COLO829 (cell line): ENCODE results near the gene SDC1.

Source experiments
- DNase-seq: peaks from one replicate; pipeline ENCODE4 v3.0.0; 2012; ENCODE audit warnings: low spot score

The SDC1 gene

DNA sequence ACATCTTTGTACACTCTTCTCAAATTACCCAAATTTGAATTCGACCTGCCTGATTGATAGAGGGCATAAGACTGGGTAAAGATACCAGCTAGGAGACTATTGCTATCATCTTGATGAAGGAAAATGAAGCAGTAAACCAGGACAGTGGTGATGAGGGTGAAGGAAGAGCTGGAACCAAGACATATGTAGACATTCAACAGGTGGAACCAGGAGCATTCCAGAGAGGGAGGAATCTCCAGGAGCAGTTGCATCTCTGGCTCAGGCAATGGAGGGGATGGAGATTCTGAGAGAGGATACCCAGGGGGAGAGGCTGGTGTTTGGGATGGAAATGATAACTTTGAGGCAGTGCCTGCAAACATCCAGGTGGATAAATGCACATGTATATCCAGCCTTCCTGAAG, 41.6 kb downstream of the SDC1 start:
- no peak for DNase-seq

DNA sequence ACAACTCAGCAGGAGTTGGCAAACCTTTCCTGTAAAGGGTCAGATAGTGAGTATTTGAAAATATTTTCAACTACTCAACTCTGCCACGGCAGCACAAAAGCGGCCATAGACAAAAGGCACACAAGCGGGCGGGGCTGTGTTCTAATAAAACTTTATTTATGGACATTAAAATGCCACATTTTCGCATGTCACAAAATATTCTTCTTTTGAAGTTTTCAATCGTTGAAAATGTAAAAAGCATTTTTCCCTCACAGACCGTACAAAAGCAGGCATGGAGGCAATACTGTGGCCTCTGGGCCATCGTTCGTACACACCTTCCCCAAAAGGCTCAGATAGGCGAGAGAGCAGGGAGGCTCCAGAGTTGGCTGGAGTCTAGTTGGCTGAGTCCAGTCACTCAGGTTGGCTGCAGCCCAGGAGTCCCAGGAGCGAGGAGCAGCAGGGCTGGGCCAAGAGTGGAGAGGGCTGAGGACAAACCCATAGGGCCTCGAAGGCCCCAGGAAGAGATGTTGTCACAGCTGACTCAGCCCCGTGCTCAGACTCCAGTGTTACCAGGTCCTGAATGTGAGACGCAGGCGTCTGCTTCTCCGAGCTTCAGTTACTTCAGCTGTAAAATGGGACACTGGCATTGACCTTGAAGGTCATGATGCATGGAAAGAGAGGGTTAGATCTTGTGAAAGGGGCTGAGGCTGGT, 42.5 kb downstream of the SDC1 start:
- no peak for DNase-seq

DNA sequence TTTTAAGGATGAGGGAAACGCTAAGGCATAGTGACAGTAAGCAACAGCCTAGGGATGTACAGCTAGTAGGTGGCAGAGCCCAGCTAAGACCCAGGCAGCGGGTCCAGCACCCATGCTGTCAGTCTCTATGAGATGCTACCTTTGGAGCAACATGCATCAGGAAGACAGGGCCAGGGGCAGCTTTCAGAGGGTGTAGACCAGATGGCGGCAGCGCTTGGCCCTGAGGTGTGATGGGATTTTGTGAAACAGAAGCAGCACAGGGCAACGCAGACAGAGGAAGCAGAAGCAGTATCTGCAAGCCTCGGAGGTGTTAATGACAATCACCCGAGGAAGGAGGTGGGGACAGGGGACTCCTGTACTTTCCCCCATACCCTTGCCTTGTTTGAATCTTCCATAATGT, 43.2 kb downstream of the SDC1 start:
- DNase-seq: no peak

DNA sequence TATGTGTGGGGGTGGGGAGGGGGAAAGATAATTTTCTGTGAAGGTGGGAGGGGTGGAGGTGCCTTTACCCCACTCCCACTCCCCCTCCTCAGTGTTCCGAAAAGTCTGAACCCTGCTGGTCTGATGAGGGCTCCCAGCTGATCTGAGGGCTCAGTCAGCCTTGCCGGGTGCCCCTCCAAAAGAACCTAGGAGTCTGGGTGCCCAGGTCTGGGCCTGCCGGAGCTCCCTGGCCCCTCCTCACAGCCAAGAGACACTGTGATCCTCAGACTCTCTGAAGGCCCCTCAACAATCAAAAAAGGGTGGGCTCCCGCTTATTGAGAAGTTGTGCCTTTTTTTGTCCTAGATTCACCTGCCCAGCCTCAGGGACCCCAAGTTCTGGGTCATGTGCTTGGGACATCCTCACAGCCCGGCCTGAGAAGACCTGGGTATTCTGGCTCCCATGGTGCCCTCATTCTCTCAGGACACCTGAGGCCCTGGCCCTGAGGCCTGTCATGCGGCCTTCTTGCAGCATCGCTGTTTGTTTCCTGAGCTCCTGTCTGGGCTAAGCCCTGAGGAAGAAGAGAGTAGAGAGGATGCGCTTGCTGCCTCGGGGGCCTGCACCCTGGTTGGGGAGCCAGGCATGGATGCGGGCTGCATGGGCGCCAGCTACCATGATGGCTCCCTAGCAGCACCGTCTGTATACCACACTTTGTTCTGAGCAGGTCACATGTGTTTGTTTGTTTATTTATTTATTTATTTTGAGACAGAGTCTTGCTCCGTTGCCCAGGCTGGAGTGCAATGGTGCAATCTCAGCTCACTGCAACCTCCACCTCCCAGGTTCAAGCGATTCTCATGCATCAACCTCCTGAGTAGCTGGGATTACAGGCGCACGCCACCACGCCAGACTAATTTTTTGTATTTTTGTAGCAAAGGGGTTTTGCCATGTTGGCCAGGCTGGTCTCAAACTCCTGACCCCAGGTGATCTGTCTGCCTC, 44.0 kb downstream of the SDC1 start:
- no peak for DNase-seq

DNA sequence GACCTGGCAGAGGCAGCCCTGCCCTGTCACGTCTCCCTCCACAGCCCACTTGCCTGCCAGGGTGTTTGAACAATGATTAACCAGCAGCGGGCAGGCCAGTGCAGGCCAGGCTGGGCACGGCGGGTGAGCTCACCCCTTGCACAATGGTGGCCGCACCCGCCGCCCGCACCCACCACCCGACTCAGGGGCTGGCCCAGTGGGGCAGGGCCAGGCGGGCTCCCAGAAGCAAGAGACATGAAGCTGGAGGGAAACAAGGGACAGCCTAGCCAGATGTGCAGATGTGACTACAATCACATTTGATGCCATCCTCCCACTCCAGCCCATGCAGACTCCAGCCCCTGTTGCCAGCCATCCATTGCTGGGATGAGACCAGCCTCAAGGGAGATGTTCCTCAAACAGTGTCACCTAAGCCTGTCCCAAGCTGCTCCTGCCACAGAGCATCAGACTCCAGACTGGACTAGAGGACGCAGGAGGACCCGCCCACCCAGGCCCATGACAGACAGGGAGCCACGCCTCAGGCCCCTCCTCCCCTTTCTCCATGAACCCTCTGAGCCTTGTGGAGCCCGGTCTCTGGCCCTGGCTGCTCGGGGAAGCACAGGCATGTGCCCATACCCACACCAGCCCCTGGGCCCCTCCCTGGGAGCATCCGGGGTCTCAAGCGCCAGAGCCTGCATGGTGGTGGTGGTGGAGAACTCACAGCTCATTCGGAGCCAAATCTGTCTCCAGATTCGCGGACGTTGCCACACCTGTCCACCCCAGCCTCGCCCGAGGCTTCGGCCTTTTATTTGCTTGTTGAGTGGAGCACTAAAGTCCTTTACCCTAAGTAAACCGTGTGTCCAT, 45.0 kb downstream of the SDC1 start:
- DNase-seq: no peak

DNA sequence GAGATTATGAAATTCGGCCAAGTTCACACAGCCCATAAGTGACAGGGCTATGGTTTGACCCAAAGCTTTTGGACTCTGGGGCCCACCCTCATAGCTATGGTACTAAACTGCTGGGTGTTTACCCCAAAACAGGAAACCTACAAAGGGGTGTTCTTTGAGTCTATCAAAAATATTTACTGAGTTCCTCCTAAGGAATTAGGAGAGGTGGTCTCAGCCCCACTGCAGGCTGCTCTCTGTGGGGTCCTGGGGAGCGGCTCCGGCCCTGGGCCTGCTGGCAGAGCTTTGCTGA, 45.5 kb downstream of the SDC1 start:
- no peak for DNase-seq

DNA sequence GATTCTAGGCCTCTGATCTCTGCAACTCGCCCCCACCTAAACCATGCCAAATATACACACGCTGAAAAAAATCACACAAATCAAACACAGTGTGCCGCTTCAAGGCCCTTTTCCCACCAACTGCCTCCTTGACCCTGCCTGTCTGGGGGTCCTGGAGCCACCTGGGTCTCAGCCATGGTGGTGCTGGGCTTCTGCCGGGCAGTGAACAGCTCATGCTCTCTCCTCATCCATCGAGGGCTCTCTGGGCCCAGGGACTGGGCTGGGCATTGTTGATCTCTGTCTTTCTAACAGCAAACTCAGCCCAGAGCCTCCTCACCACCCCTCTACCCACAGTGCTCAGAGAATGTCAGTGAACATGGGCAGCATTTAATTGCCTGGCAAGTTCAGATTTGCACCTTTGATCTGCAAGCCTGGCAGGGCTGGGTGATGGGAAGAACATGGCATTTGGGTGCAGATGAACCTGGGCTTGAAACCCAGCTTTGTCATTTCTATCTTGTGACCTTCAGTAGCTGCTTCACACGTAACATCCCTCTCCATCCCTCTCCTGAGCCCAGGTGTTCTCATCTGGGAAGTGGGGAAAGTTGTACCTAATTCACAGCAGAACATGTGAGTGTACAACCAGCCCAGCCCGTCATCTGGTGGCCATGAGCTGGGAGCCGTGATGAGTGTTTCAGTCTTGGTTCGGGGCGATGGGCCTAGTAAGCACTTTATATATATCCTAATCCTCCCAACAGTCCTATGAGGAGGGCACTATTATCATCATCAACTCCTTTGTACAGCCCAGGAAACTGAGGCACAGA, 46.1 kb downstream of the SDC1 start:
- DNase-seq: no peak

DNA sequence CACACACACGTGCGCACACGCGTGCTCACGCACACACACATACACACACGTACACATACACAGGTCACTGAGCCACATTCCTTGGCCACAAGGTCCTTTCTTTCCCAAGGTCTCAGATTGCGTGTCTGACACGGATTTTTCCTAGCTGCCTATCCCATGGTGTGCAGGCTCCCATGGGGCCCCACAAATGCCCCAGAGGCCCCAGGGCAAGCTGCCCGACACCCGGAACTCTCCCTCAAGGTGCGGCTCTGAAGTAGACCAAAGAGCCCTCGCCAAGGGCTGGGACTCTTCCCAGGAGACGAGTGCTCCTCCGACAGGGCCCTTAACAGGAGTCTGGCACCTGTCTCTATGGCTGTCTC, 46.7 kb downstream of the SDC1 start:
- DNase-seq: no peak

DNA sequence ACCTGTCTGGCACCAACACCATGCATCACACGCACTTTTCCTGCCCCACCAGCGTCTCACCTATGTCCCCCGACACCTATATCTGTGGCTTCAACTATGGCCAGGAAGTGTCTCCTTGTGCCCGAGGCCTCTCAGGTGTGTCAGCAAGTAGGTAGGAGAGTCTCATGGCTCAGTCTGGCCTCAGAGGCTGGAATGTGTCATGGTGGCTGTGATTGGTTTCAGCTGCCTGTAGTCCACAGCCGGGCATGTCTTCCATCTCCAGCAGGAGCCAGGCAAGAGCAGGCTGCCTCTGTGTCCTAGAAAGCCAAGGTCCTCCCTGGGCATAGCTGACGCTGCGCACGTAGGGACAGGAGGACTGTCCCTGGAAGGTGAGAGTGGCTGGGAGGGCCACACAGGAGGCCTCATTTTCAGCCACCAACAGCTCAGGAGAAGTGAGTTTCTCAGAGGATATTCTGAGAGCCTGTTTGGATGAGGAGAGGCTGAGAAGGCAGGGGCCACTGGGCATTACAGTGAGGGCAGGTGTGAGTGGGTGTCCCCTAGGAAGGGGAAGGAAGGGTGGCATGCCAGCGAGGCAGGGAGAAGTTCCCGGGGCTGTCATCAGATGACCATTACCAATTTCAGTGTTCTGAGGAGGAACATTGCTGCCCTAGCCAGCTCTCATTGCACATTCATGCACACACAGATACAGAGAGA, 47.2 kb downstream of the SDC1 start:
- DNase-seq: no peak

DNA sequence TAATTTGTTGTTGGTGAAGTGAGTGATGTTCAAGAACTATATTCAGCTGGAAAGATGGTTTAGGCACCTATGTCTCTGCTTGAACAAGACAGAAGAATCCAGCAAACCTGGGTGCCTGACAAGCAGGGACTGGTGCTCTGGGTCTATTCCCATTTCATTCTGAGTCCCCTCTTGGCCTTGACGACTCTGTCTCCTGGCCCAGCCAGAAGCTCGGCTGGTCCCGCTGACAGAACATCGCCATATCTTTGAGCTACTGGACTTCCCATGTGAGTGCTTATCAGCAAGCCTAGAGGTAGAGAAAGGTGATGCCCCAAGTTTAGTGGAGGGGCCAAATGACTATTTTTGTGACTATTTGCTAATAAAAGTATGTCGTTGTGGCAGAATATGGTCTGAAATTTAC, 48.2 kb downstream of the SDC1 start:
- DNase-seq: no peak

DNA sequence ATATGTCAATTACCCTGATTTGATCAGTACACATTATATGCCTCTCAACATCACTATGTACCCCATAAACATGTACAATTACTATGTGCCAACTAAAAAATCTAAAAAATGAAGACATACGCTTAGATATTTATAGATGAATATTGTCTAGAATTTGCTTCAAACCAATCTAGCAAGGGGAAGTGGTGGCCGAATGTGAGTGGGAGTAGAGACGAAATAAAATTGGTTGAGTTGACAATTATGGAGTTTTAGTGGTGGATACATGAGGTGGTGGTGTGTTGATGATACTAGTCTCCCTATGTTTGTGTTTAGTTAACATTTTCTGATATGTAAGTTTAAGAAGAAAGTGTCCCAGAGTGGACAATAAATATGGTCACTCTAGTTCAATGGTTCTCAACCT, 49.0 kb downstream of the SDC1 start:
- DNase-seq: no peak

DNA sequence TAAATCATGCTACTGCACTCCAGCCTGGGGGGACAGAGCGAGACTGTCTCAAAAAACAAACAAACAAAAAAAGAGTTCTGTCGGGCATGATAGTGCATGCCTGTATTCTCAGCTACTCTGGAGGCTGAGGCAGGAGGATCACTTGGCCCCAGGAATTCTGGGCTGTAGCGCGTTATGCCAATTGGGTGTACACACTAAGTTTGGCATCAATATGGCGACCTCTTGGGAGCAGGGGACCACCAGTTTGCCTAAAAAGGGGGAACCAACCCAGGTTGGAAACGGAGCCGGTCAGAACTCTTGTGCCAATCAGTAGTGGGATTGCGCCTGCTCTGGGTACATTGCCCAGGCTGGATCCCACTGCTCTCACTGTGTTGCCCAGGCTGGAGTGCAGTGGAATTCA, 49.7 kb downstream of the SDC1 start:
- no peak for DNase-seq

DNA sequence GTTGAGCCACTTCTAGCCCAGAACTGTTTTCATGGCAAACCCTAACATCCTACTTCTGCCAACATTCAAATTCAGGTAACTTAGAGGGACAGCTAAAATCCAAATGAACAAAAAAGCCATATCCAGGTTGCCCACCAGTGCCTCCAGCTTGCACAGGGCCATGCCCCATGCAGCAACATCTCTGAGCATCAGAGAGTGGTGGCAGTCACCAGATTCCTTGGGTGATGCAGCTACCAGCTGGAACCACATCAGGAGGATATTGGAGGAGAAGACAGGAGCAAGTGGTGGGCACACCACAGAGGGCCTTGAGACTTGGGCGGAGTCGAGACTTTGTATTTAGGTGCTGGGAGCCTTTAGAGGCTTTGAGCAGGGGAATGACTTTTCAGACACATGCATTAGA, 50.5 kb downstream of the SDC1 start:
- DNase-seq: no peak

DNA sequence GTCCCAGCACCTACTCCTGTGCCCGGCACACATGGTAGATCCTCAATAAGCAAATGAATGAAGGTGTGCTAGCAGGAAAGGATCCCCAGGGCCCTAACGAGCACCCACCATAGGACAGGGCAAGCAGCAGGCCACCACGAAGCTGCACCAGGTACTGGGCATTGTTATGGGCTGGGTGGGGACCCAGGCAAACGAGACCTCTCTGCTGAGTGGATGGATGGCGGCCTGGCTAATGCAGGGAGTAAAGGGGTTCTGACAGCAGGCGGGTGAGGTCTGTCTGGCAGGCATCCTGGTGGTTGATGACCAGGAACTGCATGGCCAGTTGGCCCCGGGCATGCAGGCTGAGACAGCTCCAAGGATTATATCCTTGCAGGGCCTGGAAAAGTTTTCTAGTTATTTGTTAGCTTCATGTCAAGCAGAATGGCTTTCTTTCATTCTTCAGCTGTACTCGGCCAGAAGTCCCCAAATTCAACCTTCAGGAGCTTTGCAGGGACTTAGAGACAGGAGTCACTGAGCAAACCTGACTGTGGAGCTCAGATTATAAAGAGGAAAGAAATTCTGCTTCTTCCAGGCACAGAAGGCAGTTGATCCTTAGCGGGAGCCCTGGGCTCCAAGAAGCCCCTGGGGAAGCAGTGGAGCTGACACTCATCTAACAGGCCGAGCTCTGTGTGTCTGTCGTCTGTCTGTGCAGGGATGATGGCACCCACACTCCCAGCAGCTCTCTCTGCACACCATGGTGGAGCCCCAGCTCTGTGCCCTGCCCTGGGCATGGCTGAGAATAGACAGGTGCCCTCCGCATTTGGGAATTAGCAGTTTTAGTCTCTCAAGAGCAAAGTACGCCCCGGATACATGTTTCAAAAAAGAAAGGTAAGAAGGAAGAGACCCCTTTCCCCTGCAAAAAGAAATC, 51.2 kb downstream of the SDC1 start:
- no peak for DNase-seq

DNA sequence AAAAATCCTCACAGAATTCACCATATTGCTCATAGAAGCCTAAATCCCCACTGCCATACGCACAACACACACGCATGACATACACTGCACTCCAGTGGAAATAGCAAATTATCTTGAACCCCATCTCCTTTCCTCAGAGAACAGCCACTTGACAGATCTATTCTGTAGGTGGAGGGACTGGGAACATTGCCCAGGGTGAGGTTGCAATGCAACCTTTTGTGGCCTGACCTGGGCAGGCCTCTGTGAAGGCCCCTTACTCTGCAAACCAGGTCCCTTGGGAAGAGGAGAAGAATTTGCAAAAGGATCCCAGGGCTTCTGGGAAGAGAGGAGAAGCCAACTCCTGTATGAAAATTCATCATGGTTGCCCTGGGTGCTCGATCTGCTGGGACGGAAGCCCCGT, 51.9 kb downstream of the SDC1 start:
- no peak for DNase-seq

DNA sequence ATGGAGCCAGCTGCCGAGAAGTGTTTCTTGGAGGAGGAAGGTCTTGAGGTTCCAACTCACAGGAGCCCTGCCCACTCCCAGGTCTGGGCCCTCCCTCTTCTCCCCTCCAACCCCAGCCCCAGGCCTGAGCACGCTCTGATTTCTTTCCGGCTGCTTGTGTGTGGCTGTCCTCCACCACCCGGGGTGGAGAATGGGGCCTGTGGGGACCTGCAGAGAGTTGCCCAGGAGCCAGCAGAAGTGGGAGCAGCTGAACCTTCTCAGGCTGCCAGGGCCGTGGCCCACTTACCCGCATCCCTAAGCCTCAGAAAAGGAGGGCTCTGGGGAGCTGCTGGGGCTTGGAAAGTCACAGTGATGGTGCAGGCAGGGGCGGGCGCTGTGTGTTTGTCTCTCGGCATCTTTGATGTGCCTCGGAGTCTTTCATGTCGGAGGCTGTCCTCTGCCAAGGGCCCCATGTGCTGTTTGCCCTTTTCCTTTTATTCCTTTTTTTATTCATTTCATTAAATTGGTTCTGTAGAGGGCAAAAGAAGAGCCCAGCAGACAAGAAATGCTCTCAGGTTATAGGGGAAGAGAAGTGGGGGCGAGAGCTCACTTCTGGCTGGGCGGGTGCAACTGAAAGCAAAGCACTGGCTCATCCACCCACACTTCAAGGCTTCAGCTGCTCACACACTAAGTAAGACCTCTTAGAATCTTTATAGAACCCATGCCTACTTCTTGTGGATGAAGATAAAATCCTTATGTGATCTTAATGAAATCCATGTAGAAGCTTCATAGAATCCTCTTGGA, 52.5 kb downstream of the SDC1 start:
- no peak for DNase-seq

DNA sequence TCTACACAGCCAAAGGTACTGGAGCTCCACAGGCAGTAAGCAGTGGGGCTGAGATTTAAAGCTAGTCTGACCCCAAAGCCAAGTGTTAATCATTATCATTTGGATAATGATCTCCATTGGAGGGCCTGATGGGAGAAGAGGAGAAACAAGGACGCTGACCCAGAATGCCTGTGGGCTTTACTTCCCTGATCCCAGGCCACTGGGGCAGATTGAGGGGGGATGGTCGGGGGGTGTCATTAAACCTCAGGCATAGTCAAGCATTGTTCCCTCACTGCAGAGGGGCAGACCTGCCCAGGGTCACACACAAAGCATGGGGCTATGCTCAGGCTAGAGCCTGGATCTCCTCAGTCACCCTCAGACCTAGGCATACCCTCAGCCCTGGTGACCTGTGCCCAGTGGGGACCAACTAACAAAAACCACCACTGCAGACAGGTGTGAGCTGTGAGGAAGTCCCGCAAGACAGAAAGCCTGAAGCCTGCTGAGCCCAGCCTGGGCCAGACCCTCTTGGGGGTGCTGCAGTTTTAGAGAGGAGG, 53.4 kb downstream of the SDC1 start:
- no peak for DNase-seq

DNA sequence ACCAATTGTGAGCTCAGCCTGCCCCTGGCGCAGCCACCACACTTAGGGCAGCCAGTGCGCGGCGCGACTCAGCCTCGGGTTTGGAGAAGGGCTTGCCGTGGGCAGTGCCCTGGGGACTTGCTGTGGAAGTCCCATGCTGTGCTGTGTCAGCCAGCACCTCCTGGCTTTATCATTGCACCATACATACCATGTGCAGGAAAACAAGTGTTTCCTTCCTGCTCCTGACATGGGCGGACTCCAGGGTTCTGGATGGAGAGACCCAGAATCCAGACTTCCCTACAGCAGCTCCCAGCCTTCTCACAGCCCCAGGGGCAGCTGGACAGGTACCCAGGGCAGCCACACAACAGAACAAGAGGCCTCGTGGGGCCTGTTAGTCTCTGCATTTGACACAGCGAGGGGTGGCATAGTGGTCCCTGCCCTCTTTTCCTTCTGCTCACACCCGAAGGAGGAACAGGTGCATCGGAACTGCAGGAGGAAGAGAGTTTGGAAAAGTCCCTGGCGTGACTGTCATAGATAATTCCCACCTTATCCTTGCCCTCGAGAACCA, 54.2 kb downstream of the SDC1 start:
- DNase-seq: no peak
